Common myeloid progenitor, CD34-positive (primary cell): ENCODE data around the gene RELCH.

ENCODE experiments used
- CTCF ChIA-PET: fragments of 350-600 bp; sonication (Branson Sonifier 250); formaldehyde crosslinking; loops from one replicate; lab custom pipeline; 2021; ENCODE audit warnings: antibody characterized with exemption; lab: Charles Lee
- POLR2A ChIA-PET: fragments of 350-600 bp; sonication (Branson Sonifier 250); formaldehyde crosslinking; loops from one replicate; lab custom pipeline; 2021; ENCODE audit warnings: antibody characterized with exemption; lab: Charles Lee
- DNase-seq, 3 donors: peaks; one replicate each; pipeline versions ENCODE4 v3.0.0 to v3.0.0-alpha.2; 2013
- H3K27ac ChIP-seq, 2 experiments: 1 replicate in 1 of 2; 2 replicates in 1 of 2; pipeline ENCODE4 v1.7.0; 2013; ENCODE audit warnings: inconsistent platforms in 2 of 2, low read length in 2 of 2, mild to moderate bottlenecking in 2 of 2, low read depth in 1 of 2, moderate library complexity in 1 of 2; ENCODE audit not compliant: severe bottlenecking in 2 of 2, insufficient read depth in 1 of 2, poor library complexity in 1 of 2
- H3K27me3 ChIP-seq, 5 experiments: replicated peaks in 2 of 5; 1 replicate in 3 of 5; 2 replicates in 2 of 5; pipeline versions ENCODE4 v1.6.1 to v1.7.0; 2013; ENCODE audit warnings: low read length in 4 of 5, mild to moderate bottlenecking in 2 of 5, moderate library complexity in 2 of 5, inconsistent platforms in 1 of 5; ENCODE audit not compliant: insufficient read depth in 5 of 5, control insufficient read depth in 4 of 5
- H3K36me3 ChIP-seq, 4 experiments: 1 replicate in 2 of 4; 2 replicates in 2 of 4; pipeline versions ENCODE4 v1.6.1 to v1.7.0; 2013; ENCODE audit warnings: low read length in 3 of 4, control low read depth in 1 of 4, mild to moderate bottlenecking in 1 of 4; ENCODE audit not compliant: control insufficient read depth in 4 of 4, insufficient read depth in 4 of 4
- H3K4me1 ChIP-seq, 4 experiments: 1 replicate in 3 of 4; 2 replicates in 1 of 4; pipeline versions ENCODE4 v1.6.1 to v1.7.1; 2013; ENCODE audit warnings: low read length in 3 of 4, mild to moderate bottlenecking in 3 of 4, control low read depth in 1 of 4, inconsistent platforms in 1 of 4, moderate library complexity in 1 of 4; ENCODE audit not compliant: control insufficient read depth in 4 of 4, insufficient read depth in 4 of 4; ENCODE audit errors: control extremely low read depth in 1 of 4
- H3K4me3 ChIP-seq, 7 experiments: 1 replicate in 4 of 7; 2 replicates in 3 of 7; pipeline versions ENCODE4 v1.5.1 to v1.7.0; 2013; ENCODE audit warnings: mild to moderate bottlenecking in 7 of 7, low read length in 6 of 7, moderate library complexity in 6 of 7, inconsistent platforms in 2 of 7, low read depth in 2 of 7, control low read depth in 1 of 7; ENCODE audit not compliant: insufficient read depth in 4 of 7, control insufficient read depth in 1 of 7; ENCODE audit errors: extremely low read depth in 1 of 7
- H3K9me3 ChIP-seq, 5 experiments: 1 replicate in 4 of 5; 2 replicates in 1 of 5; pipeline versions ENCODE4 v1.6.1 to v1.7.1; 2013; ENCODE audit warnings: low read length in 4 of 5, mild to moderate bottlenecking in 2 of 5, inconsistent platforms in 1 of 5, low read depth in 1 of 5, moderate library complexity in 1 of 5; ENCODE audit not compliant: control insufficient read depth in 4 of 5, insufficient read depth in 2 of 5; ENCODE audit errors: control extremely low read depth in 1 of 5
- WGBS: methylation state at CpG from one replicate; pipeline ENCODE4 v1.1.5; 2013; ENCODE audit not compliant: insufficient coverage; 5-methylcytosine and 5-hydroxymethylcytosine counted together

Gene RELCH

GRCh38 chr18:62342884-62343283 is 155.8 kb downstream of the RELCH start:
- WGBS = 100% methylated on average over 2 of the region's 4 CpGs
- no peaks in the 10 kb centered on the region for H3K36me3 ChIP-seq
- no peaks in the 10 kb centered on the region for H3K27me3 ChIP-seq
- no peak overlapping the region for H3K4me3 ChIP-seq
- CTCF ChIA-PET = no interaction called here
- DNase-seq = no peak
- H3K4me1 ChIP-seq = peaks cover 0 to 18% (median 14%) of the 10 kb centered on the region in 4 experiments
- H3K27ac ChIP-seq = no peak overlapping the region
- POLR2A ChIA-PET = no interaction called here
- no peaks in the 10 kb centered on the region for H3K9me3 ChIP-seq

GRCh38 chr18:62343316-62343715 is 156.3 kb downstream of the RELCH start:
- POLR2A ChIA-PET = no interaction called here
- no peaks in the 10 kb centered on the region for H3K36me3 ChIP-seq
- H3K27ac ChIP-seq = no peak overlapping the region
- no peaks in the 10 kb centered on the region for H3K27me3 ChIP-seq
- H3K9me3 ChIP-seq = no peaks in the 10 kb centered on the region
- no peak for DNase-seq
- no peak overlapping the region for H3K4me3 ChIP-seq
- 100% methylated on average over 4 of the region's 8 CpGs for WGBS
- CTCF ChIA-PET = no interaction called here
- peaks cover 0 to 18% (median 15%) of the 10 kb centered on the region in 4 experiments for H3K4me1 ChIP-seq

- CTCF ChIA-PET = interaction anchor here (1.0 to 1.3 kb wide), 2 partner anchors 14 to 240 kb away, joined by 4 read pairs; no protein-coding TSS in a partner anchor
- no peak overlapping the region for H3K27ac ChIP-seq
- DNase-seq = no peak
- H3K27me3 ChIP-seq = no peaks in the 10 kb centered on the region
- POLR2A ChIA-PET = interaction anchor here (1.2 kb wide), 1 partner anchor 21 kb away, joined by 3 read pairs; the partner anchor contains the start of gene TNFRSF11A
- 80% methylated on average over 1 of the region's 2 CpGs for WGBS
- no peaks in the 10 kb centered on the region for H3K36me3 ChIP-seq
- peaks cover 0 to 16% (median 11%) of the 10 kb centered on the region in 4 experiments for H3K4me1 ChIP-seq
- H3K9me3 ChIP-seq = no peaks in the 10 kb centered on the region
- no peak overlapping the region for H3K4me3 ChIP-seq
Observed at GRCh38 chr18:62345909-62346308, 158.9 kb downstream of the RELCH start.

- ChIA-PET POLR2A (interaction anchor here (0.5 to 1.2 kb wide), 2 partner anchors 22 to 89 kb away, joined by 3 read pairs; partner anchors contain the start of gene TNFRSF11A), CTCF (interaction anchor here (1.3 kb wide), 1 partner anchor 15 kb away, joined by 4 read pairs; no protein-coding TSS in a partner anchor)
- WGBS = 95% methylated on average over 6 of the region's 7 CpGs
- no peak overlapping the region for H3K27ac ChIP-seq
- no peak for DNase-seq
- H3K27me3 ChIP-seq = no peaks in the 10 kb centered on the region
- H3K4me1 ChIP-seq = peaks cover 0 to 16% (median 11%) of the 10 kb centered on the region in 4 experiments
- H3K36me3 ChIP-seq = no peaks in the 10 kb centered on the region
- H3K4me3 ChIP-seq = peak overlapping the region in 1 of 7 experiments; percentile 29
- no peaks in the 10 kb centered on the region for H3K9me3 ChIP-seq
Observed at GRCh38 chr18:62346333-62347088, 159.5 kb downstream of the RELCH start.

- H3K4me3 ChIP-seq = peak overlapping the region in 2 of 7 experiments; percentile 29 to 38
- H3K27ac ChIP-seq = no peak overlapping the region
- ChIA-PET POLR2A (interaction anchor here (0.5 kb wide), 1 partner anchor 88 kb away, joined by 3 read pairs; no protein-coding TSS in a partner anchor), CTCF (no interaction called here)
- no peaks in the 10 kb centered on the region for H3K27me3 ChIP-seq
- no peaks in the 10 kb centered on the region for H3K36me3 ChIP-seq
- H3K9me3 ChIP-seq = no peaks in the 10 kb centered on the region
- H3K4me1 ChIP-seq = peaks cover 0 to 16% (median 11%) of the 10 kb centered on the region in 4 experiments
- 12% methylated on average over 6 of the region's 6 CpGs for WGBS
- DNase-seq = peak in 2 of 3 donors; percentile 53 to 61
Observed at GRCh38 chr18:62347089-62347506, 160.0 kb downstream of the RELCH start.

- CTCF ChIA-PET = interaction anchor here (0.8 kb wide), 1 partner anchor 50 kb away, joined by 3 read pairs; no protein-coding TSS in a partner anchor
- Histone ChIP-seq H3K4me1 (peaks cover 0 to 16% (median 11%) of the 10 kb centered on the region in 4 experiments), H3K4me3 (no peak overlapping the region), H3K36me3 (no peaks in the 10 kb centered on the region), H3K27ac (no peak overlapping the region), H3K27me3 (no peaks in the 10 kb centered on the region), H3K9me3 (no peaks in the 10 kb centered on the region)
- POLR2A ChIA-PET = no interaction called here
- no CpG with 5 or more reads among the region's 4 CpGs for WGBS
- no peak for DNase-seq
Observed at GRCh38 chr18:62348474-62348873, 161.4 kb downstream of the RELCH start.

GRCh38 chr18:62353170-62353569 is 166.1 kb downstream of the RELCH start:
- H3K4me3 ChIP-seq = no peak overlapping the region
- ChIA-PET CTCF (no interaction called here), POLR2A (no interaction called here)
- H3K36me3 ChIP-seq = peaks cover 0 to 6% (median 0%) of the 10 kb centered on the region in 4 experiments
- H3K27me3 ChIP-seq = no peaks in the 10 kb centered on the region
- 92% methylated on average over 7 of the region's 7 CpGs for WGBS
- no peak for DNase-seq
- no peaks in the 10 kb centered on the region for H3K4me1 ChIP-seq
- H3K9me3 ChIP-seq = no peaks in the 10 kb centered on the region
- H3K27ac ChIP-seq = no peak overlapping the region
